ENCODE data around the gene LMNA. TPM values are rescaled to one million over a fixed set of nuclear protein-coding genes. Genes with fewer than 3 reads are reported as not detected.
"Not testable (repeated sequence)": the region's sequence is repeated elsewhere in the genome, so short reads cannot be mapped to it uniquely, and the experiment has no call there.

LMNA gene
- total RNA-seq, 1 donor from 2014 or later, result 92.7 TPM

GRCh38 chr1:156167536-156167935 is 53.0 kb downstream of the LMNA start:
- Mint-ChIP-seq H3K36me3 (ENCODE audit: insufficient read depth) (peaks cover 2% of the 10 kb centered on the region), H3K27ac (no peak overlapping the region), H3K27me3 (peaks cover 5% of the 10 kb centered on the region), H3K9me3 (ENCODE audit: low read depth) (no peaks in the 10 kb centered on the region), H3K4me1 (ENCODE audit: low read depth) (no peaks in the 10 kb centered on the region), H3K4me3 (ENCODE audit: low read depth) (no peak overlapping the region)
- DNase-seq (ENCODE audit: low spot score, unreplicated experiment), result no peak
- TF ChIP-seq CTCF (IDR thresholded peaks at IDR 0.05; ENCODE audit: unreplicated experiment), result no peak

GRCh38 chr1:156172696-156173470 is 58.4 kb downstream of the LMNA start:
- no peak for TF ChIP-seq CTCF (IDR thresholded peaks at IDR 0.05; ENCODE audit: unreplicated experiment)

GRCh38 chr1:156176610-156177210 is 62.2 kb downstream of the LMNA start:
- Mint-ChIP-seq H3K4me1 (ENCODE audit: low read depth) (peaks cover 28% of the 10 kb centered on the region), H3K36me3 (ENCODE audit: insufficient read depth) (no peaks in the 10 kb centered on the region), H3K27ac (no peak overlapping the region), H3K9me3 (ENCODE audit: low read depth) (no peaks in the 10 kb centered on the region), H3K27me3 (peaks cover 15% of the 10 kb centered on the region), H3K4me3 (ENCODE audit: low read depth) (no peak overlapping the region)
- TF ChIP-seq CTCF (IDR thresholded peaks at IDR 0.05; ENCODE audit: unreplicated experiment), result no peak
- no peak for DNase-seq (ENCODE audit: low spot score, unreplicated experiment)

More at GRCh38 chr1:156172696-156173470, 58.4 kb downstream of the LMNA start:
- no peaks in the 10 kb centered on the region for H3K9me3 Mint-ChIP-seq (ENCODE audit: low read depth)
- H3K36me3 Mint-ChIP-seq (ENCODE audit: insufficient read depth), result no peaks in the 10 kb centered on the region
- H3K4me1 Mint-ChIP-seq (ENCODE audit: low read depth), result peaks cover 10% of the 10 kb centered on the region
- no peak overlapping the region for H3K27ac Mint-ChIP-seq
- no peak for DNase-seq (ENCODE audit: low spot score, unreplicated experiment)
- H3K27me3 Mint-ChIP-seq, result peaks cover 18% of the 10 kb centered on the region
- H3K4me3 Mint-ChIP-seq (ENCODE audit: low read depth), result no peak overlapping the region

DNA sequence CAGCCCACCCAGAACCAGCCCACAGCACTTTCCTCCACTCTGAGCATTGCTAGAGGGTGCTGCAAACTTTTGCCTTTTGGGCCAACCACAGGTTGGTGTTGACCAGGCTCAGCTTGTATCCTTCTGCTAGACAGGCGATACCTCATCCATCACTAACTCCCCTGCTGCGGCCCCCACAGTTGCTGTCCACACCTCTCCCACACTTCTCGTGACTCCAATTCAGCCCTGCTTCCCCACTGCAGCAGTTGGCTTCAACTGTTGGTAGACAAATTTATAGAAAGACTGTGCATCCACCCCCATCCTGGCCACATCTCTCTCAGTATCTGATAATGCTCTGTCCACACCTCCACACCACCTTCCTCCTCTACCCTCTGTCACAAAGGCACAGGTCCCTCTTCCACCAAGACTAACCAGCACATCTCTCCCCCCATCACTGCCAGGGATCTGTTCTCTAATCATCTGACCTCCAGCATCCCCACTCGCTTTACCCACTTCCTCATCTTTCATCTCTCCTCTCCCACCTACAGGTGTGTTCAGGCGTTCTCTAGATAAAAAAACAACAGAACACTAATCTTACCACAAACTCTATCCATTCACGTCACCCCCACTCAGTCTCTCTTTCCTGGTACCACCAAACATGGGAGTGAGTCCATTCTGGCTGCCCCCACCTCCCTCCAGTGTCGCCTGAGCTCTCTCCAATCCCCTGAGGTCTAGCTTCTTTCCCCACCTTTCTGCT is 63.6 kb downstream of the LMNA start:
- TF ChIP-seq CTCF (IDR thresholded peaks at IDR 0.05; ENCODE audit: unreplicated experiment), result no peak
- no peak for DNase-seq (ENCODE audit: low spot score, unreplicated experiment)
- no peaks in the 10 kb centered on the region for H3K36me3 Mint-ChIP-seq (ENCODE audit: insufficient read depth)
- no peaks in the 10 kb centered on the region for H3K9me3 Mint-ChIP-seq (ENCODE audit: low read depth)
- H3K27me3 Mint-ChIP-seq, result peaks cover 14% of the 10 kb centered on the region
- no peak overlapping the region for H3K4me3 Mint-ChIP-seq (ENCODE audit: low read depth)
- no peak overlapping the region for H3K27ac Mint-ChIP-seq
- peaks cover 34% of the 10 kb centered on the region for H3K4me1 Mint-ChIP-seq (ENCODE audit: low read depth)

GRCh38 chr1:156180471-156180870 is 66.0 kb downstream of the LMNA start:
- H3K27ac Mint-ChIP-seq, result no peak overlapping the region
- H3K4me3 Mint-ChIP-seq (ENCODE audit: low read depth), result no peak overlapping the region
- H3K4me1 Mint-ChIP-seq (ENCODE audit: low read depth), result peaks cover 38% of the 10 kb centered on the region
- TF ChIP-seq CTCF (IDR thresholded peaks at IDR 0.05; ENCODE audit: unreplicated experiment), result no peak
- no peaks in the 10 kb centered on the region for H3K9me3 Mint-ChIP-seq (ENCODE audit: low read depth)
- H3K27me3 Mint-ChIP-seq, result peaks cover 4% of the 10 kb centered on the region
- no peak for DNase-seq (ENCODE audit: low spot score, unreplicated experiment)
- no peaks in the 10 kb centered on the region for H3K36me3 Mint-ChIP-seq (ENCODE audit: insufficient read depth)

DNA sequence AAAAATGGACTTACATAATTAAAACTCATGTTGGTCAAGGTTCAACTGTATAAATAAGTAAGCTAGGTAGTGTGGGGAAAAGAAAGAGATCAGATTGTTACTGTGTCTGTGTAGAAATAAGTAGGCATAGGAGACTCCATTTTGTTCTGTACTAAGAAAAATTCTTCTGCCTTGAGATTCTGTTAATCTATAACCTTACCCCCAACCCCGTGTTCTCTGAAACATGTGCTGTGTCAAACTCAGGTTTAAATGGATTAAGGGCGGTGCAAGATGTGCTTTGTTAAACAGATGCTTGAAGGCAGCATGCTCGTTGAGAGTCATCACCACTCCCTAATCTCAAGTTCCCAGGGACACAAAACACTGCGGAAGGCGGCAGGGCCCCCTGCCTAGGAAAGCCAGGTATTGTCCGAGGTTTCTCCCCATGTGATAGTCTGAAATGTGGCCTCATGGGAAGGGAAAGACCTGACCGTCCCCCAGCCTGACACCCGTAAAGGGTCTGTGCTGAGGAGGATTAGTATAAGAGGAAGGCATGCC is 66.9 kb downstream of the LMNA start:
- not testable (repeated sequence) for H3K36me3 Mint-ChIP-seq (ENCODE audit: insufficient read depth); H3K9me3 Mint-ChIP-seq (ENCODE audit: low read depth); H3K27me3 Mint-ChIP-seq; DNase-seq (ENCODE audit: low spot score, unreplicated experiment)
- Mint-ChIP-seq H3K4me3 (ENCODE audit: low read depth) (peak overlapping the region; percentile 23), H3K4me1 (ENCODE audit: low read depth) (peaks cover 38% of the 10 kb centered on the region), H3K27ac (peak overlapping the region; percentile 94)

- Mint-ChIP-seq H3K27ac (peak overlapping the region; percentile 94), H3K4me1 (ENCODE audit: low read depth) (peaks cover 36% of the 10 kb centered on the region)
- not testable (repeated sequence) for H3K4me3 Mint-ChIP-seq (ENCODE audit: low read depth); H3K27me3 Mint-ChIP-seq; DNase-seq (ENCODE audit: low spot score, unreplicated experiment); H3K36me3 Mint-ChIP-seq (ENCODE audit: insufficient read depth); H3K9me3 Mint-ChIP-seq (ENCODE audit: low read depth)
Measured at GRCh38 chr1:156182010-156182779, 67.7 kb downstream of the LMNA start.
